ENCODE measurements around the gene SLC30A1.

Gene SLC30A1

DNA sequence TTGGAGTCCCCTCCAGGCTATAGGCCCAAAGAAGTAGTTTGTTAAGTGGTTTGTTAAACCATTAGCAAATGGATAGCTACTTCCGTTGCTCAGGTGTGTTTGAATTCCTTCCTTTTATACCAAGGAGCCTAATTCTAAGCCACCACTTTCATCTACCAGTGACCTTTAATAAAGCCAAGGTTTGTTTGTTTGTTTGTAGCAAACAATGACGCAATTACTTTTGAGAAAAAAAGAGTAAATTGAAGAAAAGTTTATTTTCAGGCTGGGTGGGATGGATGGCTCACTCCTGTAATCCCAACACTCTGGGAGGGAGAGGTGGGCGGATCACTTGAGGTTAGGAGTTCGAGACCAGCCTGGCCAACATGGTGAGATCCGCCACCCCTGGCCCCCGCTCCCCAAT, 56.2 kb downstream of the SLC30A1 start:
- H3K4me3 ChIP-seq (ENCODE audit: low read depth, low read length), result no peak overlapping the region
- ChIA-PET CTCF (interaction anchor here (1.0 to 15.6 kb wide), 3 partner anchors 8 to 199 kb away, joined by 3 to 344 read pairs (median 41); no protein-coding TSS in a partner anchor), POLR2A (no interaction called here)
- no peak for DNase-seq (ENCODE audit: low read depth, low spot score)
- no peak for TF ChIP-seq CTCF (IDR thresholded peaks at IDR 0.05; ENCODE audit: insufficient read depth, low read length, missing control alignments)
